DMS 273 (cell line): ENCODE results near the gene SMAD2.

Source experiments
- DNase-seq: peaks from one replicate; lab custom pipeline; 2025; ENCODE audit not compliant: unreplicated experiment; lab: John Stamatoyannopoulos, UW

The SMAD2 gene

DNA sequence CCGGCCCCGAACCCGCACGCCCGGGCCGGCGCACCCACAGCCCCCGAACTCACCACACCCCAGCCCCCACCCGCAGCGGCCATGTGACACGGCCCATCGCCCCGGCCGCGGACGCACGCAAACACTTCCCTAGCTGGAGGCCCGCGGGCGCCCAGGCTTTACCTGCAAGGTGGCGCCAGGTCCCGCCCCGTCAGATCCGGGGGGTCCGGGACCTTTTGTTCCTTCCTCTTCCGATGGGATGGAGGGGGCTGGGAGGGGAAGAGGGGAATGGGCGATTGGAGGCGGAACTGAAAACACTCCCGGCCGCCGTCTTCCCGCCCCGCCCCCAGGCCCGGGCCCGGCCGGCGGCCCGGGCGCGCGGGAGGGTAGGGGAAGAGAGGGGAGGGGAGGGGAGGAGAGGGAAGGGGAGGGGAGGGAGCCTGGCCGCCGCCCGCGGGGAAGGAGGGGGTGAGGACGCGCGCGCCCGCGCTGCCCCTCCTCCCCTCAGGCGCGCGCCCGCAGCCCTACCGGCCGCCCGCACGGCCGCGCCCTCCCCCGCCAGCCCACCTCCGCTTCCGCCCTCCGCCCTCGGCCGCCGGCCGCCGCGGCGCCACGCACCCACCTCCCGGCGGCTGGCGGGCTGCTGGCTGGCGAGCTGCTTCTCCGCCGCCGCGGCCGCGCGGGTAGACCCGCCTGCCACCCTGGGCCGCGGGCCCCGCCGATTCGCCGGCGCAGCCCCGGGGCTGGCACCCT lies at the start of gene SMAD2:
SMAD2 (minus strand) TSS at position 461 of the 732 bp plus-strand sequence. CDS start 33,903 bp downstream, outside the sequence.
- DNase-seq: peak; percentile 97

DNA sequence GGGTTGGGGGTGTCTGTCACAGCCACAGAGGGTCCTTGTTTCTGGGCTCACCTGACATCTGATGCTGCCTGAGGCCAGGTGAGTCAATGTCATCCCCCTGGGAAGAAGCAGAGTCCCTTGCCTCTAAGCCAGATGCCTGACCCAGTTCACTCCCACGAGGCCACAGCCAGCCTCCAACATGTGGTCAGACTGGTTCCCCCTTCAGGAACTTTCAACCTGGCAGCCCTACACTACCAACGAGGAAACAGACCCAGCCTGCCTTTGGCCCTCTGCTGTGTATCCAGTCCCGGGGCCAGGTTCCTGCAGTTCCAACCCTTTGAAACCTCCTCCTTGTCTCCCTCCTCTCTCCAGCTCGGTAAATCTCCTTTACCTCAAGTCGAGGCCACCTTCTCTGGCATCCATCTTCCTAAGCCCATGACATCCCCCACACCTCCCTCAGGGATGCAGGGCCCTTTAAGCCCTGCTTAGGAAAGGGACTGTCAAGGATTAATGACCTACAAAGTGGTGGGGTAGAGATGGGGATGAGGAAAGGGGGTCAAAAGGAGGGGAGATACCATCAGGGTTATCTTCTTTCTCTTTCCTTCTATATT lies 49.2 kb upstream of the SMAD2 start:
- DNase-seq: no peak

DNA sequence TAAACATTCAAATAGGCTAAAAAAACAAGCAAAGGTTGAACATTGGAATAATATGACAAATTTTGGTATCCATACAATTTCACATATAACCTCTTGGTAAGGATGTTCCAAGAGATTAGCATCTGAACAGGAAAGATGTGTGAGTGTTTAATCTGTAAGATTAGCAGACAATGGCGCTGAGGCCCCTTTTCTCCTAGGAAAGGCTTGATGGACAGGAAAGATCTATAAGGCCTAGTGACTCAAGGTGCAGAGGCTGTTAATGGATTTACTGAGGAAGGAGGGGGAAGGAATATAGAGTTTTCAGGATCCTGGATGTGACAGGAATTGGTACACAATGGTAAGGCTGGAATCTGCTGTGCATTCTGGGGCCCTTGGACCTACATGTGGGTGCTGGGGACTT lies 48.1 kb upstream of the SMAD2 start:
- no peak for DNase-seq

DNA sequence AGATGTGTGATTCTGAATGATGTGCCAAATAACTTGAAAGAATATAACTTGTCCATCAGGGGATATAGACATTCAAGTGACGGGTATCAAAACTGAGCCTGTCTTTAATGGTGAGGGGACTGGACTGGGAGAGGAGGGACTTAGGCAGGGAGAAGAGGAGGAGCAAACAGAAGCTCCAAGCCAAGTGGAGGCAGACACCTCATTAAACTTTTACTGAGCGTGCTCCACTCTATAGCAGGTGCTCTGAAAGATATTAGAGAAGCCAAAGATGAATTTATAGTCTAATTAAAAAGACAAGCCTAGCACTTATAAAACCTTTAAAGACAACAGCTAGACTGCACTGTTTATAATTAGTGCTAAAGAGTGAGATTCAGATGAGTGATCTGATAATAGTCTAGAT lies 47.7 kb upstream of the SMAD2 start:
- no peak for DNase-seq

DNA sequence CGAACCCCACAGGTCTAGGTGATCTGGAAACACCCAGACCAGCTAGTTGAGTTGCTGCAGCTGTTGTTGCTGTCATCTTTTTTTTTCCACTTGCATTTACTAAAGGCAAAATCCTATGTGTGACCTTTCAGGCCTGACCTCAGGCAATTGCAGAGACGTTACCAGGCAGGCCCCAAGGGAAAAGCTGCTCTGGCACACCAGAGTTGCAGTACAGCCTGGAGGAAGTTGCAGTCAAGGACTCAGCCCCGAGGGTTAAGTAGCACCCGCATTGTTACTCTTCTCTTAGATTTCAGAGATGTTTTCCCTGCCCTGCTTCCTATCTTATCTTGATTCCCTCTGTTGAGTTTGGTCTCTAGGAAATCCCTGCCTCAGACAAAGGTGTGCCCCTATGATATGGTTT lies 45.2 kb upstream of the SMAD2 start:
- DNase-seq: no peak

DNA sequence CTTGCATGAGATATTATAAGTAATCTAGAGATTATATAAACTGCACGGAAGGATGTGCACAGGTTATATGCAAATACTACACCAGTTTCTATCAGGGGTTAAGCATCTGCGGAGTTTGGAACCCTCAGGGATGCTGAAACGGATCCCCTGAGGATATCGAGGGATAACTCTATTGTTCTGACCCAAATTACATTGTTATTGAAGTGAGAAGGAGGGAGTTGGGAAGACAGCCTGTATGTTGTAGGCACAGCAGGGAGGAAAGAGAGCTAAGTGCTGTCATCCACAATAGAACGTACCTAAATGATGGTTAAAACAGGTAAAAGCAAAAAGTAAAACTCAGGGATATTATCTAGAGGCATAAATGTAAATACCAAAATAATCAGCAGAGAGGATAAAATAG lies 44.6 kb upstream of the SMAD2 start:
- no peak for DNase-seq

DNA sequence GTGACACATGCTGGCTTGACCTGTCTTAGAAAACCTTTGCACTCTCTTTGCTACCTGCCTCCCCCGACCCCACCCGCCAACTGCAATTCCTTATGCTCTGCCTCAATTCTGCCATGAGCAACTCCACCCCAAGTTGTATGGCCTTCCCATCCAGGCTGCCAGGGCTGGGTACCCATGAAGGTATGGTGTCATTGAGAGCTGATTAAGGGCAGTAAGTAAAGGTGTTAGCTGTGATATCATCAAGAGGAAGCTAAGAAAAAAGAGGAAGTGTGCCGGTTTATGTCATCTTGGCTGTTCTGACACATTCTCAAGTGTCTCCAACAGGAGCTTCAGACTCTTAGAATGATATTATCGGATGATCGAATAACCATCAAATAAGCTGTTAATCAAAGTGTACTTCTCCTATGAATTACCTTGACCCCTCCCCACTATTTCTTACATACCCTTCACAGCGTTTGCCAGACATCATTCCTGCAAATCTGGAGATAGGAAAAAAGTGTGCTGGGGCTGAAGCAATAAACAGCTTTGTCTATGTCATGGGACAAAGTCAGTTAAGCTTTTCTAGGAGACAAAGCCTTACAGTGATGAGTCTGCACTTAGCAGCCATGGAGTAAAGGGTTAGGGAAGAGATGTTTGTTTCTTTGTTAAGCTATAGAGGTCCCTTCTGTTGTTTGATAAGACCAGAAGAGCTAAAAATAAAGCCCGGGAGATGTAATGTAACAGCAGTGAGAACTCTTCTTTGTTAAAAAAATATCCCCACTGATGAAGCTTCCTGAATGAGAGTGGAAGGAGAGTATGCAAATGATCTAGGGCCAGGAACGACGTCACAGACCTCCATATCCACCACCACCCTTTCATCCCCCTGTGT lies 40.4 kb upstream of the SMAD2 start:
- DNase-seq: no peak

DNA sequence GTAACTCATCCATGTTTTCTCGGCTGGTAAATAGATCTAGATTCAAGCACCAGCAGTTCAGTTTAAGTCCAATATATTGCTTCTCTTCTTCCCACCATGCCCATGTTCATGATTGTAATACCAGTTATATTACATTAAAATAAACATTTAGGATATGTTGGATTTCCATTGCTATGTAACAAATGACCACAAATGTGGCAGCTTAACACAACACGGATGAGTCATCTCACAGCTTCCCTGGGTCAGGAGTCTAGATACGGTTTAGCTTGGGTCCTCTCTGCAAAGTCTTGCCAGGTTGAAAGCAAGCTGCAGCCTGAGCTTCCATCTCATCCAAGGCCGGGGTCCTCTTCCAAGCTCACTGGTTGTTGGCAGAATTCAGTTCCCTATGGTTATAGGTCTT lies 39.4 kb upstream of the SMAD2 start:
- DNase-seq: no peak

DNA sequence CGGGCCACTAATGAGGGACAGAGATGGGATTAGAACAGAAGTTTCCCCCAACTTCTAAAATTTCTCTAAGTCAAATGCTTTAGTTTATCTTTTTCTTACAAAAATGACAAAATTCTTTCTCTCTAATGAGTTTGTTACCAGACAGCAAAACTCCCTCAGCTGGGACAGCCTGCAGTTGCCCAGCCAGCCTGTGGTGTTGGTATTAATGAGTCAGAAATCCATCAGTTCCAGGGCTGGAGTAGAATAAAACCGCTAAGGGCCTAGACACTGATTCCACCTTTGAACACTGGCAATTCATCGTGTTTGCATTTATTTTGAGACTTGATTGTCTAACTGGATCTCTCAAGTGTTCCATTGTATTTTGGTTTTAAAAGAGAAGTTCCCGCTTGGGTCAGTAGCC lies 38.3 kb upstream of the SMAD2 start:
- DNase-seq: no peak

DNA sequence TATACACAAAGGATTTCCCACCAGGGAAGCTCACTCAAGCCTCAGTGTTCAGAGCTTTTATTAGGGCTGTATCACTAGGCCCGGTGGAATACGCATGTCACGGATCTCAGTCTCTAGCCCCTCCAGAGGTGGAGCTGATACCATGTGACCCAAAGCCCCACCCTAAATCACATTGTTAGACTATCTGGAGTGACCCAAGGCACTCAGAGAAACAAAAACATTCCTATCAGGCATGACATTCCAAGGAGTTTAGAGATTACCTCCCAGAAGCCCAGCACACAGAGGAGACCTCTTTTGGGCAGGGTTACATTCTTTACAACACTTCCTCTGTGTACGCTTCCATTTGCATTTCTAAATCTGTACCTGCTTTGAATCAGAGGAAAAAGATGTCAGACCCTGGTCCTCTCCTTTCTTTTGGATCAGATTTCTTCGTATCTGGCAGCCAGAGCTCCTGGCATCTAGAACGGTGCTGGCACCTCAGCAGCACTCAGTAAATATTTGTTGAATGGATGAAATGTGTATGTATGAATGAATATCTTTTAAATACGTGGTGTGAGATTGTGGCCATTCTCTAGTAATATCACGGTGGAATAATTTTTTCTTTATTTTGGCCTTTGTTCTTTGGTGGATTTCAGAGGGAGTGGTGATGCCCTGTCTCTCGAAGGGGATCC lies 37.7 kb upstream of the SMAD2 start:
- DNase-seq: no peak

DNA sequence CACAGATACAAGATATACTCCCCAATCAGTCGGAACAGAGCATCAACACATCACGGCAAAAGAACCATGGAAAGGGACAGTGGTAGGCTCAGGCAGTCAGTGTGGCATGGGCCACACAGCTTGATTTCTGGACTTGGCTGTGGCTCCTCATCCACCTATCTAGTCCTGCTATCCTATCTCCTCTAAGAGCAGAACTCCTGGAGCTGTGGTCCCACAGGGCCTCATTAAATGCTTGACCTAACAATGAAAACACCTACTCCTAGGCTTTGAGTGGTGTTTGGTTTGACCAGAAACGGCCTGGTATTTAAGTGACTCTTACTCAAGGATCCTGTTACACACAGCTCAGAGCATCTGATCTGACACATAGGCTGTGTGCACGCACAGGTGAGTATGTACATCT lies 33.6 kb upstream of the SMAD2 start:
- no peak for DNase-seq

DNA sequence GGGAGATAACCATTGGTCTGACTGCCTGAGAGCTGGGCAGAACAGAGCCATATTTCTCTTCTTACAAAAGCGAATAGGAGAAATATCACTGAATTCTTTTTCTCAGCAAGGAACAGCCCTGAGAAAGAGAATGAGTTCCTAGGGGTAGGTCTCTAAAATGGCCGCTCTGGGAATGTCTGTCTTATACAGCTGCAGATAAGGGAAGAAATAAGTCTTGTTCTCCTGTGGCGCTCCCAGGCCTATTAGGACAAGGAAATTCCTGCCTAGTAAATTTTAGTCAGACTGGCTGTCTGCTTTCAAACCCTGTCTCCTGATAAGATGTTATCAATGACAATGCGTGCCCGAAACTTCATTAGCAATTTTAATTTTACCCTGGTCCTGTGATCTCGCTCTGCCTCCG lies 30.5 kb upstream of the SMAD2 start:
- DNase-seq: peak; percentile 26

DNA sequence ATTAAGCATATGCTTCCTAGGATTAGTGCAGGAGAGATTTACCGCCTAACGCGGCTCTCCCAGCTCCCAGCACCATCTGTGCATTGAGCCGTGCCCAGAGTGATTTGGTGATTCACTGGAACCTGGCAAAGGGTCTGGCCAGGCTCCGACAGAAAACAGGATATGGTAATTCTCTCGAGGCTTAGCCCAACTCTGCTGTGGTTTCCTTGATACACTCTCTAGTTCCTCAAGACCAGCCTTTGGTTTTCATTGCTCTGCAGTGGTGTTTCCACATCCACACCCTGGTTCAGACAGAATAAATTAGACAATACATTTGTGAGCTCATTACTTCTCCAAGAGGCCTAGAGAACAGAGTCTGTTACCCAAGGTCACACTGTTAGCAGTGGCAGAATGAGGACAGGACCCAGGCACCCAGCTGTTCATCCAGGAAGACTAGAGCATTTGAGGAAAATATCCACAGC lies 23.0 kb upstream of the SMAD2 start:
- peak; percentile 98 for DNase-seq

DNA sequence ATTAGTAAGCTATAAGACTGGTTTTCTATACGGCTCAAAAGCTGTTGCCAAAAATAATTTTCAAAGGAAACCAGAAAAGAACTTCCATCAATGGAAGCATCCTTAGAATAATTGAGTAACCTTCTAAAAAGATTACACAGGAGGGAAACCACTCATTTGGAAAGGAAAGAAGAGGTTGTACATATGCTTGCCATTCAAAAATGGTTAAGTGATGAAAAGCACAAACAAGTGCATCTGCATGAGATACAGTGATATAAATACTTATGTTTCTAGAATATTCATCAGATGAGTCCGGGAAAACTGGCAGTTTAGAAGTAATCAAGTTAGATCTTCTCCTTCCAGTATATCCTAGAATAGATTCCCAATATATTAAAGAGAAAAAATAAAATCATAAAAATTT lies 20.1 kb upstream of the SMAD2 start:
- no peak for DNase-seq

DNA sequence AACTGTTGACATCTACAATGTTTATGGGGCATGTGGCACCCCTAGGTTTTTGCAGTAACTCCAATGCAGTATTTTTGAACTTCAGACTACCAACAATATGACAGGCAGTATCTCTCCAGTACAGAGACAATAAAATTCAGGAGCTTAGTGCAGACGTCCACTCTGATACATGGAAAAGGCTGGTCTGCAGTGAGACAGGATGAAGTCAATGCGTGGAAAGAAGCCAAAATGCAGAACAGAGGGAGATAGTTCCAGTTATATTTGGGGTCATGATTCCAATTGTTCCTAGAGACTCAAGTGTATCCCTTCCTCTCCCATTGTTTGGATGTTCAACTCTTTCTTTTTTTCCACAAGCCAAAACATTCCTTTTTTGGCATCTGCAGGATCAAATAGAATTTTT lies 18.7 kb upstream of the SMAD2 start:
- no peak for DNase-seq

DNA sequence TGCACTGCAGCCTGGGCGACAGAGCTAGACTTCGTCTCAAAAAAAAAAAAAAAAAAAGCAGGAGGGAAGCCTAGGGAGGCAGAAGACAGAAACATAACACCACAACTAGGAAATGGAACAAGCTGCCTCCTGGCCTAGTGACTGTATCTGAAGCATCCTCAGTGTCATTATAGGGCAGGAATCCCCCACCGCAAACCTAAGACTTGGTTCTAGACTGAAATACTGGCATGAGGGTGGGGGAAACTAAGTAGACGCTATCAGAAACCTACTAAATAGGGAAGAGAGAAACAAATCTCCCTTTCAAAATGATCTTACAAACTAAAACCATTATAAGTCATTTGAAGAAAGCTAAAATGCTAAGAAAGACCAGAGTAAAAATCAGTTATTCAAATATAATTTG lies 16.4 kb upstream of the SMAD2 start:
- no peak for DNase-seq

DNA sequence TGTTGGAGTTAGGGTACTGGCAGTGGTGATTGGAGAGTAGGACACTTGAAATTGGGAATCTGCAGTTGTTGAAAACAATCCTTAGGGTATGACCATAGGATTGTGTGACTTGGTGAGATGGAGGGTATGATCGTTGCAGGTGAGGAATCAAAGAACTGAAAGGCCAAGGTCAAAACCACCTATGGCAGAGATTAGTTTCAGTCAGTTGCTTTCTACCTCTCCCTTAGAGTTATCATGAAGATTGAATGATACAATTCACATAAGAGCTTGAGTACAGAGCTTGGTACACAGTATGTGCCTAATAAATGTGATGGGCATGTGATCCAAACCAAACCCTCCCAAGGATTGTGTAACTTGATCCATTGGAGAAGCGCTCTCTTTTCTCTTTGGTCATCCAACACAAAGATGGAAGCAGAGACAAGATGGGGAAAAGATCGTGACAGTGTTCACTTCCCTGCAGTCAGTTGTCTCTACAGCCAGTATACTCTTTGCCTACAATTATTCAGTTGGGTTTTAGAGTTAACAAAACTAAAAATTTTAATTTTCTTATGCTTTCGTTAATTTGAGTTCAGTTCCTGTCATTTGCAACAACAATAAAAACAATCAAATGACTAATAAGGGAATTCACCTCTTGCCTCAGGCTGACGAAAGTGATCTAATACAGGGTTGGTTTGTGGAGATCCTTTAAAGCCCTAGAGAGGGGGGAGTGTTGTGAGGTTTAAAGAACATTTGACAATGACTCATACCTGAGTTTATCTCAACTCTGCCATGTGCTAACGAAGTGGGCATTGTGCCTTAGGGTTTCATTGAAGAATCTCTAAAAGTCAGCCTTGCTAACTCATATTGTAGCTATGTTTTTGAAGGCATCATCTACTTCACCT lies 14.8 kb upstream of the SMAD2 start:
- no peak for DNase-seq

DNA sequence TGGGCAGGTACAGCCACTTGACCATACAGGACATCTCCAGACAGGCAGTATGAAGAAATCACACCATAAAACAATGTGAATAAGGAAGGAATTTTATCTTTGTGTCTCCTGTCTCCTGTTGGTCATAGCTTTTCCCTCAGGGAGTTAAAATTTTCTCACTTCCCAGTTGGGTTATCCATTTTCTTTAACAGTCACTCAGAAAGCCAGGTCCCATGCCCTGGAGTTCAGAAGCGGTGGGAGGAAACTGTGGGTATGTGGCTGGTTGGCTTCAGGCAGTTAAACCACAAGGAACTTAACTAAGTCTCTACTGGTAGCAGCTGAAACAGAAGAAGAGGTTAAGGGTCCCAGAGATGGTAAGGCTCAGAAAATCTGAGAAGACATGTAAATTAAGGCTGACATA lies 6.5 kb upstream of the SMAD2 start:
- DNase-seq: no peak

DNA sequence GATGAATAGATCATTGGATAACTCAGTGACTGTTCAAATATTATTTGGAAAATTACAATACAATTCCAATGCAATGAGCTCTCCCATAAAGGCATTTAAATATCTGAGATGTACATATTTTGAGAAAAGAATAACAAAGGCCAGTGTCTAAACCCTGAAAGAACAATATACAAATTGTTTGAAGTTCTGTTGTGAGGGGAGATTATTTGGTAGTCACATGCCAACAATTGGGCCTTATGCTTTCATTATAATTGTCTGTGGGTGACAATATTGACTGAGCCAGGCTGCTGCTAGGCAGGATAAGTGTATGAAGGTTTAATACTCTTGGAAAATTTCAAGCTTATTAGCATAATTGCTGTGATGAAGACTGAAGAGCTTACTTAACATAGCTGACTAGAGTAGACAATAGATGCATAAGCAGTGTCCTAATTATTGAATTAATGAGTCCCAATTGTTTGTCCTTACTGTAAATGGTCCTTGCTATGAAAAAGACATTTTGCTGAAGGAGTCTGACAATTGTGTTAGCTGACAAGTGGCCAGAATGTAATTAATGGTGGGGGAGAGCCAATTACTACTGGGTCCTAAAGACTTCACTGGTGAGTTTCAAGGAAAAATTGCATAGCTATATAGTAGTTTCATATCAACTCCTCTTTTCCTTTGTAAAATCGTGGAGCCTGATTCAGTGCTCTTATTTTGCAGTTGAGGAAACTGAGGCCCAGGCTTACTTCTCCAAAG lies 5.0 kb upstream of the SMAD2 start:
- DNase-seq: no peak

DNA sequence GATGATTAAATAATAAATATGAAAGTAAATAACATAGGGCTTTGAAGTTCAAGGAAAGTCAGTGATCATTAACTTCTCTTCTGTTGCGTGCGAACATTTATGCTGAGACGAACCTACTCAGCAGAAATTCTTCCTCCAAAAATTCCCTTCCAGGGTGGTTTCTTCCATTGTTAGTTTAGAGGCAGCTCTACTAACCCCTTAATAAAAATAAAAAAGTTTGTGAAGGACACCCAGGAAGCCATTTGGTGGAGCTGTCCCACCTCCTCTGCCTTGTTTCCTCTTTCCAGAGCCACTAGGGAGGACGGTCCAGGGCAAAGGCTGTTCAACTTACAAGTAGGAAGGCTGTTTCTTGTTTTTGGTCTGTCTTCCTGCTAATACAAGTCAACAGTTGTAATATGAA lies 2.1 kb upstream of the SMAD2 start:
- peak; percentile 35 for DNase-seq
